ENCODE data around the gene KHK. TPM values are rescaled to one million over a fixed set of nuclear protein-coding genes. Genes with fewer than 3 reads are reported as not detected.

Gene KHK
- total and polyA plus RNA-seq, 9 of the 15 experiments (the other 6 are each of a cell fraction or from before 2014, with no cell fraction given): 1.5 to 10.7 (median 5.2) TPM

- Histone ChIP-seq H3K4me2 (ENCODE audit: insufficient read depth, low read length) (no peak overlapping the region), H3K4me3 (no peak overlapping the region), H2AFZ (ENCODE audit: low read depth, low read length) (no peak overlapping the region), H3K79me2 (ENCODE audit: control insufficient read depth, insufficient read depth, low read length) (peaks cover 29% of the 10 kb centered on the region), H4K20me1 (replicated peaks; ENCODE audit: control insufficient read depth, insufficient read depth, low read length) (no peaks in the 10 kb centered on the region), H3K27me3 (ENCODE audit: control insufficient read depth in 2 of 2, insufficient read depth in 2 of 2, low read length in 2 of 2) (no peaks in the 10 kb centered on the region), H3K9me3 (replicated peaks; ENCODE audit: control insufficient read depth, insufficient read depth, low read depth, low read length) (no peaks in the 10 kb centered on the region), H3K36me3 (ENCODE audit: control insufficient read depth, insufficient read depth, low read length) (peaks cover 54% of the 10 kb centered on the region), H3K27ac (ENCODE audit: extremely low read depth, low read depth, low read length) (no peak overlapping the region), H3K4me1 (replicated peaks in 1 of 2; ENCODE audit: control insufficient read depth in 2 of 2, insufficient read depth in 2 of 2, low read length in 2 of 2) (peaks cover 37 to 39% of the 10 kb centered on the region in 2 experiments), H3K9me1 (ENCODE audit: control insufficient read depth, insufficient read depth, low read length) (no peaks in the 10 kb centered on the region), H3K9ac (ENCODE audit: insufficient read depth in 1 of 2, low read depth in 2 of 2, low read length in 2 of 2) (no peak overlapping the region; a peak in 1 of 4 replicates)
- BruUV-seq (replicated peaks): no TSS peak
- TF ChIP-seq ZFX (CRISPR knock-in tag; IDR thresholded peaks at IDR 0.05) (no peak), RBFOX2 (IDR thresholded peaks at IDR 0.05; ENCODE audit: low read depth, low read length) (peak; percentile 58)
- intact Hi-C loops (cut with micrococcal nuclease) (no loop called here), in situ Hi-C loops (cut with MboI) (no loop called here)
- ChIA-PET CTCF (ENCODE audit: low intra/inter-chr PET ratio) (no interaction called here), POLR2A (interaction anchor here (0.7 to 9.0 kb wide), 6 partner anchors 10 to 20 kb away, joined by 3 to 112 read pairs (median 3); partner anchors contain the start of gene AGBL5)
- no peak for ATAC-seq
- FAIRE-seq: no peak
- 97% methylated on average over 5 of the region's 5 CpGs for WGBS (ENCODE audit: insufficient coverage, low coverage, missing lambda C conversion rate)
- no peak for DNase-seq (ENCODE audit: extremely low read depth in 1 of 4, low spot score in 3 of 4)
Observed at GRCh38 chr2:27067385-27067784, 19.2 kb upstream of the KHK start.

- ATAC-seq (no peak), FAIRE-seq (no peak), DNase-seq (ENCODE audit: extremely low read depth in 1 of 4, low spot score in 3 of 4) (no peak)
- Histone ChIP-seq H3K27ac (ENCODE audit: extremely low read depth, low read depth, low read length) (no peak overlapping the region), H3K27me3 (ENCODE audit: control insufficient read depth in 2 of 2, insufficient read depth in 2 of 2, low read length in 2 of 2) (no peaks in the 10 kb centered on the region), H3K9me3 (replicated peaks; ENCODE audit: control insufficient read depth, insufficient read depth, low read depth, low read length) (no peaks in the 10 kb centered on the region), H3K4me2 (ENCODE audit: insufficient read depth, low read length) (peak overlapping the region; percentile 10; the same call in 1 of the 2 replicates), H2AFZ (ENCODE audit: low read depth, low read length) (no peak overlapping the region), H3K4me3 (no peak overlapping the region), H3K36me3 (ENCODE audit: control insufficient read depth, insufficient read depth, low read length) (peaks cover 49% of the 10 kb centered on the region), H3K79me2 (ENCODE audit: control insufficient read depth, insufficient read depth, low read length) (peaks cover 29% of the 10 kb centered on the region), H3K4me1 (replicated peaks in 1 of 2; ENCODE audit: control insufficient read depth in 2 of 2, insufficient read depth in 2 of 2, low read length in 2 of 2) (peaks cover 33 to 34% of the 10 kb centered on the region in 2 experiments), H3K9ac (ENCODE audit: insufficient read depth in 1 of 2, low read depth in 2 of 2, low read length in 2 of 2) (peak overlapping the region; percentile 86 to 90; a peak in 3 of 4 replicates), H3K9me1 (ENCODE audit: control insufficient read depth, insufficient read depth, low read length) (no peaks in the 10 kb centered on the region), H4K20me1 (replicated peaks; ENCODE audit: control insufficient read depth, insufficient read depth, low read length) (no peaks in the 10 kb centered on the region)
- ChIA-PET CTCF (ENCODE audit: low intra/inter-chr PET ratio) (no interaction called here), POLR2A (interaction anchor here (9.0 kb wide), 1 partner anchor 14 kb away, joined by 112 read pairs; the partner anchor contains the start of gene AGBL5)
- in situ Hi-C loops (cut with MboI) (no loop called here), intact Hi-C loops (cut with micrococcal nuclease) (no loop called here)
- WGBS (ENCODE audit: insufficient coverage, low coverage, missing lambda C conversion rate): 89% methylated on average over 6 of the region's 6 CpGs
- BruUV-seq (replicated peaks): no TSS peak
- no peak for TF ChIP-seq CHD4 (IDR thresholded peaks at IDR 0.05; ENCODE audit: insufficient read depth, insufficient replicate concordance, low read depth, low read length, poor library complexity, severe bottlenecking)
- TF ChIP-seq KLF6 (CRISPR knock-in tag; IDR thresholded peaks at IDR 0.05; ENCODE audit: borderline replicate concordance): no peak
- no peak for TF ChIP-seq CTCFL (IDR thresholded peaks at IDR 0.05; ENCODE audit: borderline replicate concordance, insufficient read depth, low read depth, low read length, poor library complexity, severe bottlenecking)
- TF ChIP-seq BACH1 (tag; IDR thresholded peaks at IDR 0.05): no peak
- no peak for TF ChIP-seq ZNF717 (CRISPR knock-in tag; IDR thresholded peaks at IDR 0.05)
- TF ChIP-seq IRF1 (CRISPR knock-in tag; IDR thresholded peaks at IDR 0.05; ENCODE audit: borderline replicate concordance): no peak
- TF ChIP-seq POLR2AphosphoS2 (IDR thresholded peaks at IDR 0.05; ENCODE audit: low read length): no peak
- no peak for TF ChIP-seq ZNF778 (CRISPR knock-in tag; IDR thresholded peaks at IDR 0.05)
- no peak for TF ChIP-seq FOXO4 (CRISPR knock-in tag; IDR thresholded peaks at IDR 0.05)
Observed at GRCh38 chr2:27069436-27069835, 17.1 kb upstream of the KHK start.
